Body of pancreas (tissue), 4 donors: ENCODE measurements around the gene UBE4A. TPM values are rescaled to one million over a fixed set of nuclear protein-coding genes. Genes with fewer than 3 reads are reported as not detected.

ENCODE experiments used
- ATAC-seq: fragments of 150-250 bp; one replicate; pipeline ENCODE4 v1.9.1; 2016
- DNase-seq, 4 donors: peaks; one replicate each; pipeline ENCODE4 v3.0.0-alpha.2; 2019
- H3K27ac ChIP-seq, 4 donors: fragments of 200-600 bp; sonication (generic); 1 replicate in 3 of 4; 2 replicates in 1 of 4; pipeline versions ENCODE4 v1.5.1 to v1.6.1; 2016 to 2019; ENCODE audit warnings: mild to moderate bottlenecking in 1 of 4, mixed read lengths in 1 of 4, moderate library complexity in 1 of 4
- H3K27me3 ChIP-seq, 2 donors: fragments of 200-600 bp; sonication (generic); one replicate each; pipeline ENCODE4 v1.6.0; 2016; ENCODE audit warnings: mild to moderate bottlenecking in 1 of 2
- H3K36me3 ChIP-seq, 2 donors: fragments of 200-600 bp; sonication (generic); replicated peaks in 1 of 2; 2 replicates each; pipeline ENCODE4 v1.5.1; 2016; ENCODE audit warnings: low read depth in 2 of 2; ENCODE audit not compliant: insufficient read depth in 1 of 2
- H3K4me1 ChIP-seq: fragments of 200-600 bp; sonication (generic); one replicate; pipeline ENCODE4 v1.6.0; 2016
- H3K4me3 ChIP-seq, 2 donors: fragments of 200-600 bp; sonication (generic); 1 replicate in 1 of 2; 2 replicates in 1 of 2; pipeline ENCODE4 v1.5.1; 2016 to 2019
- H3K9me3 ChIP-seq, 3 donors: fragments of 200-600 bp; sonication (generic); 1 replicate in 2 of 3; 2 replicates in 1 of 3; pipeline ENCODE4 v1.5.1; 2016
- CTCF ChIP-seq, 7 experiments: fragments of 450-650 bp in 4 of 7; fragments of 200-600 bp in 3 of 7; sonication (generic) in 3 of 7; IDR thresholded peaks; one replicate each; pipeline ENCODE4 v1.5.1; 2016 to 2019; ENCODE audit warnings: antibody characterized with exemption in 7 of 7
- POLR2A ChIP-seq, 3 donors: fragments of 450-650 bp; IDR thresholded peaks; one replicate each; pipeline ENCODE4 v1.6.1; 2016; ENCODE audit warnings: antibody characterized with exemption in 3 of 3, mild to moderate bottlenecking in 2 of 3
- WGBS, 2 donors: methylation state at CpG; one replicate each; pipeline ENCODE4 v1.1.5; 2017; 5-methylcytosine and 5-hydroxymethylcytosine counted together
- intact Hi-C: fragments of 100-400 bp; cut with DNase I; formaldehyde crosslinking; loops from one replicate; pipeline ENCODE4 v1.15.1; 2023
- total RNA-seq, 2 donors: library from RNA; depleted of rRNA; stranded (reverse); fragments of >200 nt; gene quantifications; one replicate each; pipeline ENCODE4 v1.1.0, GENCODE V29; 2016

The UBE4A gene
- total RNA-seq, 2 donors from 2014 or later: 29.6 to 31.3 TPM

GRCh38 chr11:118439646-118440045, 80.2 kb downstream of the UBE4A start:
- Histone ChIP-seq H3K36me3 (no peaks in the 10 kb centered on the region), H3K27me3 (no peaks in the 10 kb centered on the region), H3K9me3 (no peaks in the 10 kb centered on the region), H3K4me1 (peaks cover 67% of the 10 kb centered on the region), H3K27ac (no peak overlapping the region), H3K4me3 (no peak overlapping the region)
- no peak for TF ChIP-seq CTCF (IDR thresholded peaks at IDR 0.05)
- DNase-seq (no peak), ATAC-seq (no peak)
- intact Hi-C loops: no loop called here

GRCh38 chr11:118441770-118442275, 82.4 kb downstream of the UBE4A start:
- TF ChIP-seq POLR2A (IDR thresholded peaks at IDR 0.05) (no peak), CTCF (IDR thresholded peaks at IDR 0.05) (no peak)
- peak overlapping the region in 1 of 4 donors; percentile 11 for H3K27ac ChIP-seq
- intact Hi-C loops: no loop called here
- H3K4me3 ChIP-seq: no peak overlapping the region
- H3K9me3 ChIP-seq: no peaks in the 10 kb centered on the region
- H3K36me3 ChIP-seq: no peaks in the 10 kb centered on the region
- 30 to 48% methylated on average over 3 of the region's 3 CpGs for WGBS, 2 donors
- no peak for ATAC-seq
- H3K27me3 ChIP-seq: no peaks in the 10 kb centered on the region
- peaks cover 68% of the 10 kb centered on the region for H3K4me1 ChIP-seq
- no peak for DNase-seq

- no peaks in the 10 kb centered on the region for H3K9me3 ChIP-seq
- intact Hi-C loops: no loop called here
- peak overlapping the region in 1 of 4 donors; percentile 11 for H3K27ac ChIP-seq
- no peak overlapping the region for H3K4me3 ChIP-seq
- H3K4me1 ChIP-seq: peaks cover 68% of the 10 kb centered on the region
- WGBS, 2 donors: 24 to 33% methylated on average over 3 of the region's 3 CpGs
- no peak for ATAC-seq
- no peaks in the 10 kb centered on the region for H3K36me3 ChIP-seq
- no peaks in the 10 kb centered on the region for H3K27me3 ChIP-seq
- TF ChIP-seq POLR2A (IDR thresholded peaks at IDR 0.05) (no peak), CTCF (IDR thresholded peaks at IDR 0.05) (no peak)
- DNase-seq: no peak
Measured at GRCh38 chr11:118442301-118442700, 82.9 kb downstream of the UBE4A start.

- 87 to 91% methylated on average over 4 of the region's 4 CpGs for WGBS, 2 donors
- TF ChIP-seq POLR2A (IDR thresholded peaks at IDR 0.05) (no peak), CTCF (IDR thresholded peaks at IDR 0.05) (no peak)
Measured at GRCh38 chr11:118442908-118443589, 83.6 kb downstream of the UBE4A start.

More at GRCh38 chr11:118442908-118443589, 83.6 kb downstream of the UBE4A start:
- H3K27me3 ChIP-seq: no peaks in the 10 kb centered on the region
- H3K27ac ChIP-seq: no peak overlapping the region
- ATAC-seq (no peak), DNase-seq (no peak)
- peaks cover 63% of the 10 kb centered on the region for H3K4me1 ChIP-seq
- H3K4me3 ChIP-seq: no peak overlapping the region
- H3K36me3 ChIP-seq: no peaks in the 10 kb centered on the region
- no peaks in the 10 kb centered on the region for H3K9me3 ChIP-seq
- intact Hi-C loops: no loop called here
